ENCODE results near the gene RSPH3.
"Not testable (repeated sequence)": the region's sequence is repeated elsewhere in the genome, so short reads cannot be mapped to it uniquely, and the experiment has no call there.

Gene RSPH3

DNA sequence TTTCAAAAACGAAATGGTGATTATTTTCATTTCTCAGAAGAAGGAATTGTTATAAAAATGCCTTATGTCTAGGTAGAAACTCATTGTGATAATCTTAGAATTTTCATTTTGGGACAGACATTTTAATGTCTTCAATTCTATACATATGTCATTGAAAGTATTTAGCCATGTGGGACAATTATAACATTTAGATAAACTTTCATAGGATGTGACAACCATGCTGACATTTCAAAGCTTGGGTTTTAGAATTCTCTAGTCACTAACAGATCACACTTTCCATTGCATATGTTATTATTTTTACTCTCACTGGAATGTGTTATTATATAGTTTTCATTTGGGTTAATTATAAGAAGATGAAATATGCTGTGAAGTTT lies 39.9 kb upstream of the RSPH3 start:
- no peak overlapping the region for H3K27ac ChIP-seq (ENCODE audit: low read length)
- H3K9ac ChIP-seq (ENCODE audit: low read length in 2 of 2) = no peak overlapping the region
- no peak overlapping the region for H3K4me3 ChIP-seq (ENCODE audit: low read length in 2 of 2)
- H3K27me3 ChIP-seq (ENCODE audit: control insufficient read depth in 1 of 2, insufficient read depth in 2 of 2, low read length in 2 of 2) = no peaks in the 10 kb centered on the region
- H3K4me1 ChIP-seq (ENCODE audit: control insufficient read depth, insufficient read depth, low read length) = no peaks in the 10 kb centered on the region
- H3K36me3 ChIP-seq (ENCODE audit: control insufficient read depth in 2 of 2, insufficient read depth in 2 of 2, low read length in 2 of 2) = no peaks in the 10 kb centered on the region
- H3K9me3 ChIP-seq (ENCODE audit: control insufficient read depth in 2 of 2, low read length in 2 of 2) = no peaks in the 10 kb centered on the region

GRCh38 chr6:159038914-159039884 lies 39.2 kb upstream of the RSPH3 start:
- Histone ChIP-seq H3K9me3 (ENCODE audit: control insufficient read depth in 2 of 2, low read length in 2 of 2) (no peaks in the 10 kb centered on the region), H3K9ac (ENCODE audit: low read length in 2 of 2) (no peak overlapping the region), H3K4me3 (ENCODE audit: low read length in 2 of 2) (no peak overlapping the region), H3K36me3 (ENCODE audit: control insufficient read depth in 2 of 2, insufficient read depth in 2 of 2, low read length in 2 of 2) (no peaks in the 10 kb centered on the region), H3K4me1 (ENCODE audit: control insufficient read depth, insufficient read depth, low read length) (no peaks in the 10 kb centered on the region), H3K27ac (ENCODE audit: low read length) (no peak overlapping the region), H3K27me3 (ENCODE audit: control insufficient read depth in 1 of 2, insufficient read depth in 2 of 2, low read length in 2 of 2) (no peaks in the 10 kb centered on the region)

GRCh38 chr6:159038318-159038717 lies 38.3 kb upstream of the RSPH3 start:
- not testable (repeated sequence) for H3K36me3 ChIP-seq (ENCODE audit: control insufficient read depth in 2 of 2, insufficient read depth in 2 of 2, low read length in 2 of 2); H3K27ac ChIP-seq (ENCODE audit: low read length); H3K9ac ChIP-seq (ENCODE audit: low read length in 2 of 2); H3K27me3 ChIP-seq (ENCODE audit: control insufficient read depth in 1 of 2, insufficient read depth in 2 of 2, low read length in 2 of 2); H3K4me3 ChIP-seq (ENCODE audit: low read length in 2 of 2); H3K9me3 ChIP-seq (ENCODE audit: control insufficient read depth in 2 of 2, low read length in 2 of 2); H3K4me1 ChIP-seq (ENCODE audit: control insufficient read depth, insufficient read depth, low read length)

GRCh38 chr6:159037756-159038290 lies 37.8 kb upstream of the RSPH3 start:
- H3K9ac ChIP-seq (ENCODE audit: low read length in 2 of 2) = no peak overlapping the region
- no peaks in the 10 kb centered on the region for H3K27me3 ChIP-seq (ENCODE audit: control insufficient read depth in 1 of 2, insufficient read depth in 2 of 2, low read length in 2 of 2)
- H3K4me1 ChIP-seq (ENCODE audit: control insufficient read depth, insufficient read depth, low read length) = no peaks in the 10 kb centered on the region
- no peak overlapping the region for H3K4me3 ChIP-seq (ENCODE audit: low read length in 2 of 2)
- H3K36me3 ChIP-seq (ENCODE audit: control insufficient read depth in 2 of 2, insufficient read depth in 2 of 2, low read length in 2 of 2) = no peaks in the 10 kb centered on the region
- no peaks in the 10 kb centered on the region for H3K9me3 ChIP-seq (ENCODE audit: control insufficient read depth in 2 of 2, low read length in 2 of 2)
- no peak overlapping the region for H3K27ac ChIP-seq (ENCODE audit: low read length)

DNA sequence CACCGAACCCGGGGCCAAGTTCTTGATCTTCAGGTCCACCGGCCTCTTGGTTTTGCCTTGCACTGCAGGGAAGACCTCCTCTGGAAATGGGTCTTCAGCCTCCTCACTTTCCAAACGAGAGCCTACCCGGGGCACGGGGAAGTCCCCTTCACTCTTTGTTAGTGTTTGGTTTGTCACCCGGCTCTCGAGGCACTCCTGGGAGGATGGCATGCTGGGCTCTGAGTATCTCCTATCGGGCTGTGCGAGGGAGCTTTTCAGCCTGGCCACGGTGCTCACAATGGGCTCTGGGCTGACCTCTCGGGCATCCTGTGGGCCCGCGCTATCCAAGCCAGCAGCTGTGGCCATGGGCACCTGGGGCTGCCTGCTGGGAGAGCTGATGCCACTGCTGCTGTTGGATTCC lies 36.7 kb upstream of the RSPH3 start:
- no peaks in the 10 kb centered on the region for H3K4me1 ChIP-seq (ENCODE audit: control insufficient read depth, insufficient read depth, low read length)
- no peaks in the 10 kb centered on the region for H3K36me3 ChIP-seq (ENCODE audit: control insufficient read depth in 2 of 2, insufficient read depth in 2 of 2, low read length in 2 of 2)
- H3K27ac ChIP-seq (ENCODE audit: low read length) = no peak overlapping the region
- H3K9me3 ChIP-seq (ENCODE audit: control insufficient read depth in 2 of 2, low read length in 2 of 2) = no peaks in the 10 kb centered on the region
- H3K27me3 ChIP-seq (ENCODE audit: control insufficient read depth in 1 of 2, insufficient read depth in 2 of 2, low read length in 2 of 2) = no peaks in the 10 kb centered on the region
- no peak overlapping the region for H3K9ac ChIP-seq (ENCODE audit: low read length in 2 of 2)
- H3K4me3 ChIP-seq (ENCODE audit: low read length in 2 of 2) = no peak overlapping the region

DNA sequence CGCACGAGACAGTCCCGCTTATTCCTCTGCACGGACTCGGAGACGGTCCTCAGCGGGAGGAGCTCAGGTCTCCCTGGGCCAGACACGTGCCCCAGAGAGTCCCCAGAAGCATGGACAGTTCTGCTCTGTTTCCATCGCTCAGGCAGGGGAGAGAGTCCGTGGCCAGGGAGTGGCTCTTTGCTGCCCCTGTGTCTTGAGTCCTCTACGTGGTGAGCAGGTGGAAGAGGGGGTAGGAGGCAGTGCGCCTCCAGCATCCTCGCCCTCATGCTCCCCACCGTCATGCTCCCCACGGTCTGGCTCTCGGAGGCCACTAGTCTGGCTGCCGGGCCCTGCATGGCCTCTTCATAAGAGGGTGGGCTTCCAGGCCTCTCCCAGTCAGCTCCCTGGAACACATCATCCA lies 35.9 kb upstream of the RSPH3 start:
- Histone ChIP-seq H3K36me3 (ENCODE audit: control insufficient read depth in 2 of 2, insufficient read depth in 2 of 2, low read length in 2 of 2) (no peaks in the 10 kb centered on the region), H3K4me1 (ENCODE audit: control insufficient read depth, insufficient read depth, low read length) (no peaks in the 10 kb centered on the region), H3K9me3 (ENCODE audit: control insufficient read depth in 2 of 2, low read length in 2 of 2) (no peaks in the 10 kb centered on the region), H3K4me3 (ENCODE audit: low read length in 2 of 2) (no peak overlapping the region), H3K27ac (ENCODE audit: low read length) (no peak overlapping the region), H3K9ac (ENCODE audit: low read length in 2 of 2) (no peak overlapping the region), H3K27me3 (ENCODE audit: control insufficient read depth in 1 of 2, insufficient read depth in 2 of 2, low read length in 2 of 2) (no peaks in the 10 kb centered on the region)

DNA sequence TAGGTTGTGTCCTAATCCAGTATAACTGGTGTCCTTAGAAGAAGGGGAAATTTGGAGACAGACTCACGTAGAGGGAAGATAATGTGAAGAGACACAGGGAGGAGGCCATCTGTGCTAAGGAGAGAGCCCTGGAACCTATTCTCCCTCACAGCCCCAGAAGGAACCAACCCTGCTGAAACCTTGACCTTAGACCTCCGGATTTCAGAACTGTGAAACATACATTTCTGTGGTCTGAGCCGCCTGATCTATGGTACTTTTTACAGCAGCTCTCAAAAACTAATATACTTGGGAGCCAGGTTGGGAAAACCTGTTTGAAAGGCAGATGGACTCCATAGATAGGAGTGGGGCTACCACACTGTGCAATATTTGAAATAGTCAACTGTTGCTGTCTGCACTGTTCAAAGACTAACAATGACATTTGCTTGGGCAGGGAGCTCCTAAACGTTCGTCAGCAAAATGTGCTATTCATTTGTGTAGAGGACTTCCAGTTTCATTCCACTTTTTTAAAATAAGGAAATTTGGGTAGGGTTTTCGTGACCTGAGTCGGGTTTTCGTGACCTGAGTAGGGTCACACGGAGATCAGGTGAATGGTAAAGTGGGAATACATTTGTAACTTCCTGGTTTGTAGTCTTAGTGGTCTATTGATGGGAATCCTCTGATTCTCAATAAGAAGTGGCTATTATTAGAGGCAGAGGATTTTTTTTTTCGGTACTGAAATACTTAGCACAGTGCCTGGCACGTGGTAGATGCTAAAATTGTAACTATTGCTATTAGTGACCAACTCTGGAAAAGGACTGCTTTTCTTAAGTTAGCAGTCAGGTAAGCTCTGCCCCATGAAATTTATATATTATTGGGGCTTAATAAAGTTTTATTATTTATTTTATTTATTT lies 33.4 kb upstream of the RSPH3 start:
- no peak overlapping the region for H3K27ac ChIP-seq (ENCODE audit: low read length)
- H3K4me3 ChIP-seq (ENCODE audit: low read length in 2 of 2) = no peak overlapping the region
- no peaks in the 10 kb centered on the region for H3K36me3 ChIP-seq (ENCODE audit: control insufficient read depth in 2 of 2, insufficient read depth in 2 of 2, low read length in 2 of 2)
- no peaks in the 10 kb centered on the region for H3K9me3 ChIP-seq (ENCODE audit: control insufficient read depth in 2 of 2, low read length in 2 of 2)
- H3K9ac ChIP-seq (ENCODE audit: low read length in 2 of 2) = no peak overlapping the region
- H3K27me3 ChIP-seq (ENCODE audit: control insufficient read depth in 1 of 2, insufficient read depth in 2 of 2, low read length in 2 of 2) = no peaks in the 10 kb centered on the region
- H3K4me1 ChIP-seq (ENCODE audit: control insufficient read depth, insufficient read depth, low read length) = no peaks in the 10 kb centered on the region

DNA sequence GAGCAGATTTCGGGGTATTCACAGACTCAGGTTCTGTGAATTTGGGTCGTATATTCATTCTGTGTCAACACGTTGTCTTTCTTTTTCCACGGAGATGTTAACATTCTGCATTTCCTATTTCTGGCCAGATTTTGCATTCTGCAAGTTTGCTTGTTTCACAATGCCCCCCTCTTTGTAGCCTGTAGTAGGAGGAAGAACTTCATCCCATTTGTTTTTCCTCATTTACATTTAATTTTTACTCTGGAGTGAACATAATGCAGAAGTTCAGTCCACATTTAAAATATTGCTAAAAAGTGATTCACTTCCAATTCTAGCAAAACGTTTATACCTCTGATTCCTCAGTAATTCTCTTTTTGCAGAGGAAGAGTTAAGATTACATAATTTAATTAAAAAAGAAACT lies 31.8 kb upstream of the RSPH3 start:
- H3K27ac ChIP-seq (ENCODE audit: low read length) = no peak overlapping the region
- no peaks in the 10 kb centered on the region for H3K27me3 ChIP-seq (ENCODE audit: control insufficient read depth in 1 of 2, insufficient read depth in 2 of 2, low read length in 2 of 2)
- no peaks in the 10 kb centered on the region for H3K36me3 ChIP-seq (ENCODE audit: control insufficient read depth in 2 of 2, insufficient read depth in 2 of 2, low read length in 2 of 2)
- H3K9me3 ChIP-seq (ENCODE audit: control insufficient read depth in 2 of 2, low read length in 2 of 2) = no peaks in the 10 kb centered on the region
- H3K4me3 ChIP-seq (ENCODE audit: low read length in 2 of 2) = no peak overlapping the region
- no peaks in the 10 kb centered on the region for H3K4me1 ChIP-seq (ENCODE audit: control insufficient read depth, insufficient read depth, low read length)
- H3K9ac ChIP-seq (ENCODE audit: low read length in 2 of 2) = no peak overlapping the region

- H3K27ac ChIP-seq (ENCODE audit: low read length) = no peak overlapping the region
Observed at GRCh38 chr6:159030168-159030567, 30.2 kb upstream of the RSPH3 start.

GRCh38 chr6:159025224-159025623 lies 25.2 kb upstream of the RSPH3 start:
- not testable (repeated sequence) for H3K27me3 ChIP-seq (ENCODE audit: control insufficient read depth in 1 of 2, insufficient read depth in 2 of 2, low read length in 2 of 2); H3K4me1 ChIP-seq (ENCODE audit: control insufficient read depth, insufficient read depth, low read length); H3K9ac ChIP-seq (ENCODE audit: low read length in 2 of 2); H3K36me3 ChIP-seq (ENCODE audit: control insufficient read depth in 2 of 2, insufficient read depth in 2 of 2, low read length in 2 of 2); H3K27ac ChIP-seq (ENCODE audit: low read length); H3K4me3 ChIP-seq (ENCODE audit: low read length in 2 of 2)
- H3K9me3 ChIP-seq (ENCODE audit: control insufficient read depth in 2 of 2, low read length in 2 of 2) = peaks cover 0 to 11% of the 10 kb centered on the region in 2 donors

More at GRCh38 chr6:159030168-159030567, 30.2 kb upstream of the RSPH3 start:
- Histone ChIP-seq H3K9me3 (ENCODE audit: control insufficient read depth in 2 of 2, low read length in 2 of 2) (peaks cover 0 to 4% of the 10 kb centered on the region in 2 donors), H3K4me3 (ENCODE audit: low read length in 2 of 2) (no peak overlapping the region), H3K4me1 (ENCODE audit: control insufficient read depth, insufficient read depth, low read length) (no peaks in the 10 kb centered on the region), H3K9ac (ENCODE audit: low read length in 2 of 2) (no peak overlapping the region), H3K27me3 (ENCODE audit: control insufficient read depth in 1 of 2, insufficient read depth in 2 of 2, low read length in 2 of 2) (no peaks in the 10 kb centered on the region), H3K36me3 (ENCODE audit: control insufficient read depth in 2 of 2, insufficient read depth in 2 of 2, low read length in 2 of 2) (no peaks in the 10 kb centered on the region)

Measured in stomach smooth muscle (tissue), 2 donors.